PC-3 (cell line): ENCODE data around the gene PLXNA4. TPM values are rescaled to one million over a fixed set of nuclear protein-coding genes. Genes with fewer than 3 reads are reported as not detected.

ENCODE experiments used
- ATAC-seq: fragments of 200-7000 bp; cut with Tn5 transposase; 2 replicates; pipeline ENCODE4 v1.9.1; 2020; ENCODE audit warnings: mild to moderate bottlenecking, moderate library complexity
- BruUV-seq: library from RNA; stranded (reverse); fragments of 400-500 nt; replicated peaks from 2 replicates; lab custom pipeline; 2021; lab: Mats Ljungman, UMichigan
- CTCF ChIA-PET: fragments of 300-600 bp; sonication (Branson Sonifier 250); formaldehyde crosslinking; loops from one replicate; lab custom pipeline; 2022; ENCODE audit warnings: antibody characterized with exemption; lab: Charles Lee
- POLR2A ChIA-PET: fragments of 300-600 bp; sonication (Branson Sonifier 250); formaldehyde crosslinking; loops from one replicate; lab custom pipeline; 2022; ENCODE audit warnings: antibody characterized with exemption; ENCODE audit not compliant: unreplicated experiment; lab: Charles Lee
- DNase-seq: peaks from one replicate; pipeline ENCODE4 v3.0.0-alpha.2; 2015
- H2AFZ ChIP-seq: fragments of 300-600 bp; sonication (generic); 2 replicates; pipeline ENCODE4 v1.6.0; 2016; ENCODE audit warnings: antibody characterized with exemption, low read length
- H3F3A ChIP-seq: fragments of 300-600 bp; sonication (generic); one replicate; pipeline ENCODE4 v1.6.0; 2017; ENCODE audit warnings: antibody characterized with exemption, low read length, control low read depth, mild to moderate bottlenecking; ENCODE audit not compliant: unreplicated experiment
- H3K27ac ChIP-seq: fragments of 300-600 bp; sonication (generic); 2 replicates; pipeline ENCODE4 v1.5.1; 2016; ENCODE audit warnings: mild to moderate bottlenecking, low read length
- H3K27me3 ChIP-seq: fragments of 300-600 bp; sonication (generic); 2 replicates; pipeline ENCODE4 v1.6.1; 2016; ENCODE audit warnings: low read length, mixed read lengths
- H3K36me3 ChIP-seq: fragments of 300-600 bp; sonication (generic); 2 replicates; pipeline ENCODE4 v1.6.1; 2016; ENCODE audit warnings: low read depth, mixed run types, low read length, mixed read lengths
- H3K4me1 ChIP-seq: fragments of 300-600 bp; sonication (generic); 2 replicates; pipeline ENCODE4 v1.5.1; 2016; ENCODE audit warnings: low read length; ENCODE audit not compliant: insufficient read depth
- H3K4me2 ChIP-seq: fragments of 300-600 bp; sonication (generic); 2 replicates; pipeline ENCODE4 v1.6.0; 2016; ENCODE audit warnings: low read length
- H3K4me3 ChIP-seq: fragments of 300-600 bp; sonication (generic); 2 replicates; pipeline ENCODE4 v1.5.1; 2016; ENCODE audit warnings: mild to moderate bottlenecking, low read length, mixed read lengths
- H3K79me2 ChIP-seq: fragments of 300-600 bp; sonication (generic); 2 replicates; pipeline ENCODE4 v1.6.1; 2017; ENCODE audit warnings: low read length, mixed read lengths
- H3K9ac ChIP-seq: fragments of 300-600 bp; sonication (generic); 2 replicates; pipeline ENCODE4 v1.6.0; 2016; ENCODE audit warnings: mild to moderate bottlenecking, low read length
- H3K9me2 ChIP-seq: fragments of 300-600 bp; sonication (generic); replicated peaks from 2 replicates; pipeline ENCODE4 v1.6.1; 2016; ENCODE audit warnings: mixed run types, low read length, mixed read lengths
- H3K9me3 ChIP-seq: fragments of 300-600 bp; sonication (generic); 2 replicates; pipeline ENCODE4 v1.6.1; 2016; ENCODE audit warnings: low read length, mixed read lengths
- H4K20me1 ChIP-seq: fragments of 300-600 bp; sonication (generic); 2 replicates; pipeline ENCODE4 v1.6.1; 2016; ENCODE audit warnings: low read length, mixed read lengths
- CTCF ChIP-seq: fragments of 300-600 bp; sonication (generic); conservative IDR thresholded peaks from 2 replicates; pipeline ENCODE4 v1.5.1; 2017; ENCODE audit warnings: antibody characterized with exemption, low read depth, mild to moderate bottlenecking, low read length
- EZH2 ChIP-seq: fragments of 300-600 bp; sonication (generic); IDR thresholded peaks from one replicate; pipeline ENCODE4 v1.6.1; 2017; ENCODE audit warnings: antibody characterized with exemption, mild to moderate bottlenecking, low read length; ENCODE audit not compliant: unreplicated experiment
- EZH2phosphoT487 ChIP-seq: fragments of 300-600 bp; sonication (generic); IDR thresholded peaks from 2 replicates; pipeline ENCODE4 v1.6.1; 2018; ENCODE audit warnings: mild to moderate bottlenecking, antibody characterized with exemption, low read length, borderline replicate concordance
- intact Hi-C: fragments of 100-400 bp; cut with micrococcal nuclease; formaldehyde crosslinking; loops from 2 replicates; pipeline ENCODE4 v1.9.0; 2023
- total RNA-seq: library from RNA; depleted of rRNA; stranded (reverse); fragments of >200 nt; gene quantifications from 2 replicates; pipeline ENCODE4 v1.2.3, GENCODE V29; 2014

PLXNA4 gene
- total RNA-seq, 1 experiment from 2014 or later = 1.2 TPM

- no peaks in the 10 kb centered on the region for H3K4me1 ChIP-seq
- no peak overlapping the region for H3K27ac ChIP-seq
- H3K79me2 ChIP-seq = no peaks in the 10 kb centered on the region
- ChIA-PET CTCF (no interaction called here), POLR2A (no interaction called here)
- no peaks in the 10 kb centered on the region for H3K9me2 ChIP-seq
- H3K36me3 ChIP-seq = no peaks in the 10 kb centered on the region
- DNase-seq (no peak), ATAC-seq (no peak)
- H3K9ac ChIP-seq = no peak overlapping the region
- intact Hi-C loops = no loop called here
- no peaks in the 10 kb centered on the region for H3F3A ChIP-seq
- no peak overlapping the region for H3K4me3 ChIP-seq
- H3K4me2 ChIP-seq = no peak overlapping the region
- no peaks in the 10 kb centered on the region for H3K9me3 ChIP-seq
- no TSS peak for BruUV-seq
- TF ChIP-seq CTCF (no peak), EZH2 (no peak), EZH2phosphoT487 (no peak)
- no peak overlapping the region for H2AFZ ChIP-seq
- H3K27me3 ChIP-seq = peaks cover 44% of the 10 kb centered on the region
- no peaks in the 10 kb centered on the region for H4K20me1 ChIP-seq
These were observed 12.3 kb upstream of the PLXNA4 start for GRCh38 chr7:132588596-132588995.

DNA sequence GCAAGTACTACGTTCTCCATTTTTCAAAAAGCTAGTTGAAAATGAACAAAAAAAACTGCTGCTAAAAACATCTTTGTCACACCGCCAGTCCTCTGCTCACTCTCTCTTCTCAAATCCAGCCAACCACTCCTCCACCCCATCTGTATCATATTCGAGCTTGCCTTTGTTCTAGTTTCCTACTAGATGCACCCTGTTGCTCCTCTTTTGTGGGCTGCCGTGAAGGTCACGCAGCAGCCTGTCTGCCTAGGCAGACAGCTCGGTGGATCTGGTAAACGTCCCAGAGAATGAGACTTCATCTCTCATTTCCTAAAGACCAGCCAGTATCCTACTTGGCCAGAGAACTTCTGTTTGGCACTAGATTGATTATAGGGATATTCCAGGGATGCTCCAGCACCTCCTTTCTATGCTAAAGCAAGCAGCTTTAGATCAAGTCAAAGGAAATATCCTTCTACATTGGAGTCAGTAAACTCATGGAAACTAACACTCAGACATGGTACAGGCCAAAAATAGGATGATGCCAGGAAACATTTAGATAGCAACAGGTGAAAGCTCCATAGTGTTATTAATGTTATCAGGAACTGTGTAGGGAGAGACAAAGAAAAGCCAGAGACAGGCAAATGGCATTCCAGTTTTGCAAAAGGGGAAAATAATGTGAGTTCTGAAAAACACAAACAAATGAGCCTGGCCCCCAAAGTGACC lies 8.7 kb upstream of the PLXNA4 start:
- TF ChIP-seq CTCF = no peak
- TF ChIP-seq EZH2phosphoT487 = no peak
- Histone ChIP-seq H3F3A (no peaks in the 10 kb centered on the region), H3K9me3 (no peaks in the 10 kb centered on the region), H3K4me2 (no peak overlapping the region), H4K20me1 (no peaks in the 10 kb centered on the region), H3K27ac (no peak overlapping the region), H3K79me2 (no peaks in the 10 kb centered on the region), H2AFZ (no peak overlapping the region), H3K36me3 (no peaks in the 10 kb centered on the region; the same call in 1 of the 2 replicates), H3K4me1 (peaks cover 4% of the 10 kb centered on the region; the same call in 1 of the 2 replicates), H3K27me3 (0 out of 2 replicates have a peak, but pooled peaks cover 16% of the 10 kb centered on the region), H3K9ac (no peak overlapping the region), H3K4me3 (no peak overlapping the region), H3K9me2 (no peaks in the 10 kb centered on the region)
- ATAC-seq = no peak
- CTCF ChIA-PET = no interaction called here
- POLR2A ChIA-PET = no interaction called here
- no peak for DNase-seq
- no TSS peak for BruUV-seq
- intact Hi-C loops = no loop called here

- H3F3A ChIP-seq = no peaks in the 10 kb centered on the region
- no peak overlapping the region for H3K9ac ChIP-seq
- H3K9me3 ChIP-seq = no peaks in the 10 kb centered on the region
- DNase-seq = no peak
- H3K79me2 ChIP-seq = no peaks in the 10 kb centered on the region
- ATAC-seq = no peak
- no peaks in the 10 kb centered on the region for H3K9me2 ChIP-seq
- BruUV-seq = no TSS peak
- no peak overlapping the region for H3K4me2 ChIP-seq
- no peak overlapping the region for H2AFZ ChIP-seq
- POLR2A ChIA-PET = interaction anchor here (0.6 kb wide), 1 partner anchor 58 kb away, joined by 4 read pairs; no protein-coding TSS in a partner anchor
- intact Hi-C loops = no loop called here
- CTCF ChIA-PET = interaction anchor here (1.2 to 1.4 kb wide), 3 partner anchors 263 to 892 kb away, joined by 4 to 12 read pairs (median 8); no protein-coding TSS in a partner anchor
- no peak overlapping the region for H3K27ac ChIP-seq
- no peaks in the 10 kb centered on the region; the same call in 1 of the 2 replicates for H3K36me3 ChIP-seq
- no peak overlapping the region for H3K4me3 ChIP-seq
- no peaks in the 10 kb centered on the region for H4K20me1 ChIP-seq
- H3K4me1 ChIP-seq = peaks cover 4% of the 10 kb centered on the region; the same call in 1 of the 2 replicates
- H3K27me3 ChIP-seq = peaks cover 18% of the 10 kb centered on the region
- TF ChIP-seq EZH2 = no peak
These were observed 5.2 kb upstream of the PLXNA4 start for GRCh38 chr7:132581431-132581830.
